ENCODE results near the gene MRPL45. TPM values are rescaled to one million over a fixed set of nuclear protein-coding genes. Genes with fewer than 3 reads are reported as not detected.
A peak's percentile ranks its signal among the peaks of the same experiment; 100 is the strongest.

Gene MRPL45
- total and polyA plus RNA-seq, 2 of the 13 experiments (the other 11 are each of a cell fraction or from before 2014, with no cell fraction given), result 89.5 to 157 TPM

GRCh38 chr17:38352245-38353085 lies 55.5 kb downstream of the MRPL45 start (continued):
- TF ChIP-seq ZNF687 (CRISPR knock-in tag; IDR thresholded peaks at IDR 0.05) (peak; percentile 40), ZNF512B (CRISPR knock-in tag; IDR thresholded peaks at IDR 0.05; ENCODE audit: borderline replicate concordance) (0 out of 2 replicates have a peak, but pooled peaks have one; percentile 56), MZF1 (CRISPR knock-in tag; IDR thresholded peaks at IDR 0.05; ENCODE audit: borderline replicate concordance) (0 out of 2 replicates have a peak, but pooled peaks have one; percentile 45), NFAT5 (CRISPR knock-in tag; IDR thresholded peaks at IDR 0.05) (0 out of 2 replicates have a peak, but pooled peaks have one; percentile 1), HDAC1 (CRISPR knock-in tag; IDR thresholded peaks at IDR 0.05) (peak; percentile 45; the same call in 1 of the 2 replicates), NFKBIZ (CRISPR knock-in tag; IDR thresholded peaks at IDR 0.05) (0 out of 2 replicates have a peak, but pooled peaks have one; percentile 29), SMAD3 (CRISPR knock-in tag; IDR thresholded peaks at IDR 0.05) (0 out of 2 replicates have a peak, but pooled peaks have one; percentile 10), HNF4G (IDR thresholded peaks at IDR 0.05; ENCODE audit: borderline replicate concordance, low read depth, low read length) (no peak), HNF4G (CRISPR knock-in tag; IDR thresholded peaks at IDR 0.05; ENCODE audit: borderline replicate concordance, low read depth) (peak; percentile 51; the same call in 1 of the 2 replicates), CBFB (CRISPR knock-in tag; IDR thresholded peaks at IDR 0.05) (0 out of 2 replicates have a peak, but pooled peaks have one; percentile 48), NFATC3 (CRISPR knock-in tag; IDR thresholded peaks at IDR 0.05) (no peak), HNRNPL (IDR thresholded peaks at IDR 0.05; ENCODE audit: low read depth, low read length) (0 out of 2 replicates have a peak, but pooled peaks have one; percentile 25), ZKSCAN5 (CRISPR knock-in tag; IDR thresholded peaks at IDR 0.05) (peak; percentile 76), GTF2F1 (IDR thresholded peaks at IDR 0.05; ENCODE audit: low read length) (no peak), ZMYM3 (CRISPR knock-in tag; IDR thresholded peaks at IDR 0.05) (peak; percentile 25; the same call in 1 of the 2 replicates), SOX6 (IDR thresholded peaks at IDR 0.05) (no peak), SOX6 (CRISPR knock-in tag; IDR thresholded peaks at IDR 0.05) (0 out of 2 replicates have a peak, but pooled peaks have one; percentile 9)
